ENCODE measurements around the gene ARRDC2. TPM values are rescaled to one million over a fixed set of nuclear protein-coding genes. Genes with fewer than 3 reads are reported as not detected.

ARRDC2 gene
- total RNA-seq, 1 donor from 2014 or later, result 4.0 TPM

- Mint-ChIP-seq H3K4me1 (ENCODE audit: low read depth, unreplicated experiment) (no peaks in the 10 kb centered on the region), H3K27me3 (ENCODE audit: unreplicated experiment) (peaks cover 5% of the 10 kb centered on the region), H3K9me3 (ENCODE audit: unreplicated experiment) (peaks cover 2% of the 10 kb centered on the region), H3K36me3 (ENCODE audit: unreplicated experiment) (no peaks in the 10 kb centered on the region), H3K4me3 (ENCODE audit: unreplicated experiment) (no peak overlapping the region), H3K27ac (ENCODE audit: unreplicated experiment) (no peak overlapping the region)
- TF ChIP-seq CTCF (IDR thresholded peaks at IDR 0.05; ENCODE audit: partially characterized antibody, unreplicated experiment), result no peak
- DNase-seq, result no peak
These were observed 6.2 kb downstream of the ARRDC2 start for GRCh38 chr19:18014197-18014596.

- Mint-ChIP-seq H3K27me3 (ENCODE audit: unreplicated experiment) (peaks cover 5% of the 10 kb centered on the region), H3K36me3 (ENCODE audit: unreplicated experiment) (no peaks in the 10 kb centered on the region), H3K4me3 (ENCODE audit: unreplicated experiment) (no peak overlapping the region), H3K27ac (ENCODE audit: unreplicated experiment) (no peak overlapping the region), H3K4me1 (ENCODE audit: low read depth, unreplicated experiment) (no peaks in the 10 kb centered on the region), H3K9me3 (ENCODE audit: unreplicated experiment) (no peaks in the 10 kb centered on the region)
- no peak for DNase-seq
- no peak for TF ChIP-seq CTCF (IDR thresholded peaks at IDR 0.05; ENCODE audit: partially characterized antibody, unreplicated experiment)
These were observed 8.4 kb downstream of the ARRDC2 start for GRCh38 chr19:18016209-18016910.

- no peaks in the 10 kb centered on the region for H3K4me1 Mint-ChIP-seq (ENCODE audit: low read depth, unreplicated experiment)
- no peak overlapping the region for H3K4me3 Mint-ChIP-seq (ENCODE audit: unreplicated experiment)
- peaks cover 7% of the 10 kb centered on the region for H3K27me3 Mint-ChIP-seq (ENCODE audit: unreplicated experiment)
- TF ChIP-seq CTCF (IDR thresholded peaks at IDR 0.05; ENCODE audit: partially characterized antibody, unreplicated experiment), result no peak
- no peak overlapping the region for H3K27ac Mint-ChIP-seq (ENCODE audit: unreplicated experiment)
- H3K36me3 Mint-ChIP-seq (ENCODE audit: unreplicated experiment), result no peaks in the 10 kb centered on the region
- no peak for DNase-seq
- no peaks in the 10 kb centered on the region for H3K9me3 Mint-ChIP-seq (ENCODE audit: unreplicated experiment)
These were observed 9.5 kb downstream of the ARRDC2 start for GRCh38 chr19:18017275-18018083.

GRCh38 chr19:18020212-18021085, 12.5 kb downstream of the ARRDC2 start:
- no peak for TF ChIP-seq CTCF (IDR thresholded peaks at IDR 0.05; ENCODE audit: partially characterized antibody, unreplicated experiment)
- H3K27me3 Mint-ChIP-seq (ENCODE audit: unreplicated experiment), result peaks cover 4% of the 10 kb centered on the region
- no peak for DNase-seq
- no peak overlapping the region for H3K27ac Mint-ChIP-seq (ENCODE audit: unreplicated experiment)
- no peaks in the 10 kb centered on the region for H3K36me3 Mint-ChIP-seq (ENCODE audit: unreplicated experiment)
- H3K4me1 Mint-ChIP-seq (ENCODE audit: low read depth, unreplicated experiment), result peaks cover 5% of the 10 kb centered on the region
- H3K4me3 Mint-ChIP-seq (ENCODE audit: unreplicated experiment), result no peak overlapping the region
- H3K9me3 Mint-ChIP-seq (ENCODE audit: unreplicated experiment), result no peaks in the 10 kb centered on the region
